HG03520 (cell line): ENCODE measurements around the gene TRMU.
"Not testable (repeated sequence)": the region's sequence is repeated elsewhere in the genome, so short reads cannot be mapped to it uniquely, and the experiment has no call there.

ENCODE experiments used
- ATAC-seq: cut with Tn5 transposase; IDR thresholded peaks from one replicate; pipeline ENCODE4 v1.9.1; 2021; ENCODE audit warnings: mild to moderate bottlenecking, moderate library complexity; ENCODE audit not compliant: unreplicated experiment

Gene TRMU

GRCh38 chr22:46299101-46299500 is 36.4 kb upstream of the TRMU start:
- no peak for ATAC-seq

GRCh38 chr22:46300491-46300890 is 35.0 kb upstream of the TRMU start:
- no peak for ATAC-seq

GRCh38 chr22:46303347-46303965 is 32.1 kb upstream of the TRMU start:
- no peak for ATAC-seq

- ATAC-seq = no peak
Observed at GRCh38 chr22:46308283-46308988, 27.1 kb upstream of the TRMU start.

- ATAC-seq = no peak
Observed at GRCh38 chr22:46309526-46310085, 25.9 kb upstream of the TRMU start.

- ATAC-seq = no peak
Observed at GRCh38 chr22:46312056-46312455, 23.5 kb upstream of the TRMU start.

GRCh38 chr22:46312848-46313247 is 22.7 kb upstream of the TRMU start:
- not testable (repeated sequence) for ATAC-seq

- no peak for ATAC-seq
Observed at GRCh38 chr22:46315976-46316375, 19.5 kb upstream of the TRMU start.

- ATAC-seq = no peak
Observed at GRCh38 chr22:46317646-46318045, 17.9 kb upstream of the TRMU start.

- ATAC-seq = no peak
Observed at GRCh38 chr22:46318576-46318975, 16.9 kb upstream of the TRMU start.

GRCh38 chr22:46319319-46319718 is 16.2 kb upstream of the TRMU start:
- ATAC-seq = no peak

- no peak for ATAC-seq
Observed at GRCh38 chr22:46320166-46320710, 15.3 kb upstream of the TRMU start.

- no peak for ATAC-seq
Observed at GRCh38 chr22:46320716-46321386, 14.7 kb upstream of the TRMU start.

GRCh38 chr22:46322711-46323110 is 12.8 kb upstream of the TRMU start:
- no peak for ATAC-seq

- ATAC-seq = no peak
Observed at GRCh38 chr22:46323162-46323561, 12.4 kb upstream of the TRMU start.

GRCh38 chr22:46326066-46326680 is 9.3 kb upstream of the TRMU start:
- ATAC-seq = no peak

- no peak for ATAC-seq
Observed at GRCh38 chr22:46327691-46328465, 7.6 kb upstream of the TRMU start.

GRCh38 chr22:46328797-46329196 is 6.7 kb upstream of the TRMU start:
- no peak for ATAC-seq

GRCh38 chr22:46329616-46330015 is 5.9 kb upstream of the TRMU start:
- ATAC-seq = no peak

- no peak for ATAC-seq
Observed at GRCh38 chr22:46330426-46330825, 5.1 kb upstream of the TRMU start.
